NCI-H2107 treated with DMSO at 0.1 percent for 48 hours (cell line): ENCODE measurements around the gene DCTN4.
"Not testable (repeated sequence)": the region's sequence is repeated elsewhere in the genome, so short reads cannot be mapped to it uniquely, and the experiment has no call there.

Source experiments
- DNase-seq: peaks from one replicate; lab custom pipeline; 2025; ENCODE audit not compliant: unreplicated experiment; lab: John Stamatoyannopoulos, UW

DCTN4 gene

GRCh38 chr5:150758531-150759333 lies at the start of gene DCTN4:
Gene DCTN4 (minus strand): TSS chr5:150759017. CDS start chr5:150758993, 24 bp downstream.
- DNase-seq: peak; percentile 95

DNA sequence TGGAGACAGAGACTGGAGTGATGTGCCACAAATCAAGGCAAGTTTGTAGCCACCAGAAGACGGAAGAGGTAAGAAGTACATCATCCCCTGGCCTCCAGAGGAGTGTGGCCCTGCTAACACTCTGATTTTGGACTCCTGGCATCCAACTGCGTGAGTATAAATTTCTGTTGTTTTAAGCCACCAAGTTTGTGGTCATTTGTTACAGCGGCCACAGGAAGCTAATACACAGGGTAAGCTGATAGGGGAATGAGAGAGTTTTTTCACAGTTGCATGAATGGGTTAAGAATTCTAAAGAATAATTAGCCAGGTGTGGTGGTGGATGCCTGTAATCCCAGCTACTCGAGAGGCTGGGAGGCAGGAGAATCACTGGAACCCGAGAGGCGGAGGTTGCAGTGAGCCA lies 45.6 kb upstream of the DCTN4 start:
- no peak for DNase-seq

DNA sequence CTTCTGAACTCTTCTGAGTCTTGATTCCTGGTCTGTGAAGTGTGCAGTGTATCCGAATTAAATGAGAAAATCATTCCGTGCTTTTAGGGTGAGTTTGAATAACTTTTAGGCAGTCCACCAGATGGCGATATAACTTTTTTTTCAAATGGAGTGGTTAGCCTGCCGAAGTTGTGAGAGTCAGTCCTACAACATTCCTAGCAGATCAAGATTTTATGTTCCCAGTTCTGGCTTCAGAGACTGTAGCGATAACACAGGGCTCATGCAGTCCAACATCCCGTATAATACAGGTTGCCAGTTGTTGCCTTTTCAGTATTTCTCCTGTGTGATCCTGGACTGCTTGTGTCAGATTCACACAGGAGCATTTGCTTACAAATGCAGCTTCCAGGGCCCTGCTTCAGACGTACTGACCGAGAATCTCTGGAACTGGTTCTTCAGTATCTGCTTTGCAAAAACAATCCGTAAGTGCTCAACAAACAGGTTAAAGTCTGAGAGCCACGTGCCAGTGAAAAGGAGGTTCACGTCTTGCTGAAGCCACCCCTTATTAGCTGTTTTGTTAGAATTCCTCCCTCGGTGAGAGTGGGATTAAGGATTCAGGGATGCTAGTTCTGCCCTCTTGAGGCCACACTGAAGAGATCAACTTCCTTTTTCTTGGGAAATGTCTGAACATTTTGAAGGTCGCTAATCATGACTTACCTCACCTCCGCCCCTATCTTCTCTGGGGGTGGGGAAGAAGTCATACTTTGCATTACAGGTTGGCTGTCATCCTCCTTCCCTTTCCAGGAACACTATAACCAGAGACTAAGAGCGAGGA lies 42.5 kb upstream of the DCTN4 start:
- peak; percentile 23 for DNase-seq

- DNase-seq: no peak
These were observed 38.6 kb upstream of the DCTN4 start for GRCh38 chr5:150797384-150797783.

GRCh38 chr5:150794927-150795326 lies 36.1 kb upstream of the DCTN4 start:
- DNase-seq: no peak

DNA sequence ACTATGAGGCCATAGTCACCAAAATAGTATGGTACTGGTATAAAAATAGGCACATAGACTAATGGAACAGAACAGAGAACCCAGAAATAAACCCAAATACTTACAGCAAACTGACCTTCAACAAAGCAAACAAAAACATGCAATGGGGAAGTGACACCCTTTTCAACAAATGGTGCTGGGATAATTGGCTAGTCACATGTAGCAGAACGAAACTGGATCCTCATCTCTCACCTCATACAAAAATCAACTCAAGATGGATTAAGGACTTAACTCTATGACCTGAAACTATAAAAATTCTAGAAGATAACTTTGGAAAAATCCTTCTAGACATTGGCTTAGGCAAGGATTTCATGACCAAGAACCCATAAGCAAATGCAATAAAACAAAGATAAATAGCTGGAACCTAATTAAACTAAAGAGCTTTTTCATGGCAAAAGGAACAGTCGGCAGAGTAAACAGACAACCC lies 34.6 kb upstream of the DCTN4 start:
- not testable (repeated sequence) for DNase-seq

- no peak for DNase-seq
These were observed 32.7 kb upstream of the DCTN4 start for GRCh38 chr5:150791536-150791935.

DNA sequence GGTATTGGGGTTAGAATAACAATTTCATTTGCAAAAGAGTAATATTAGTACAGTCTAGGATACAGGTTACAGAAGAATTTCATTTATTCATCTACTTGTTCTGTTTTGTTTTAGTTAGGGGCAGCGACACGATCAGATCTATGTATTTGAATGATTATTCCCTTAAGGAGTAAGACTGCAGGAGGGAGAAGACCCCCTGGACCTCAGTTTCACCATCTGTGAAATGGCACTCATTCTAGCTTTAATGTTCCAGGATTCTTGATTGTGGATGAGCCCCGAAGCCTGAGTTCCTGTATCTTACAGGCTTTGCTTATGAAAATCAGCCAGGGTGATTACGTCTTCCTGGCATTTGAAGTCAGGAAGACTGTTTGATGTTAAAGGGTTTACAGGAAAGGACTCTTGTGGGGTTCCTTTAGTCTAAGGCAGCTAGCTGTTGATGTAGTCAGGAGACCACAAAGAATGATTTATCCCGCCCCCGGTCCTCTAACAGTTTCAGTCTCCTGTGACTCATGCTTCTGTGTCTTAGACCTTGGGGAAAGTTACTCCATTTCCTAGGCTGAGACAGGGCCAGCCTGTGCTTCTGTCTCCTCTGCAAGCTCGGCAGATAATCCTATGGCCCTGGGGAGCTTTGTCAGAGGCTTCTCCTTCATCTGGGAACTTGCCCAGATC lies 31.3 kb upstream of the DCTN4 start:
- no peak for DNase-seq

DNA sequence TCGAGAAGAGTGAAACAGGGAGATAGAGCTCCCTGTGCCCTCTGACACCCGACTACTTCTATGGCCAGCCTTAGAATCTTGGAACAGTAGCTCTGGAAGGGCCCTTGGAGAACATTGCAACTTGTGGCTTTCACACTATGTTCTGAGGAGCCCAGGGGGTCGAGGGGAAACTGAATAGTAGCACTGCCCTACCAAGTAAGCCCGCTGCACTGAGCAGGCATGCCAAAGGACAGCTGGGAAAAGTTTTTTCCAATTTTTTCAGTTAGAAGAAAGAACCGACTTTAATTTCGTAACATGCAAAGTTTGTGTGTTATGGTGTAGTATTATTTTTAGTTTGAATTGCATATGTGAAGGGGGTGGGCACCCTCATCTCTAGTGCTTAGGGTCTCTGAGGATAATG lies 30.6 kb upstream of the DCTN4 start:
- DNase-seq: no peak

DNA sequence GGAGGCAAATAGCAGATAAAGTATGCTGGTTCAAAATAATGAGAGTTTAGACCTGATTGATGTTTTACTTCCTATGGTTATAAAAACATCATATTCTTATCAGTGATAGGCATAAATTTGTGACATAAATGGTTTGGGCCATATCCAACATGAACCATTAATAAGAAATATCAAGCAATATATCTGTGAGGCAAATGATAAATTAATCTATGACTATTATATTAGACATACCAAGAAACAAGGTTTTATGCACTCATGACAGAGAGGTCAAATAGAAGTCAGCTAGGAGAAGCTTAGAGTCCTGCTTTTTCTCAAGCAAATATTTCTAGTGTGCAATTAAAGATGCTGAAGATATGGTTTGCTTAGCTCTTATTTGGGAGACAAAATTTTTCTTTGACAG lies 30.2 kb upstream of the DCTN4 start:
- no peak for DNase-seq

GRCh38 chr5:150787656-150788055 lies 28.8 kb upstream of the DCTN4 start:
- no peak for DNase-seq

GRCh38 chr5:150786876-150787275 lies 28.1 kb upstream of the DCTN4 start:
- no peak for DNase-seq

GRCh38 chr5:150785950-150786349 lies 27.1 kb upstream of the DCTN4 start:
- no peak for DNase-seq

DNA sequence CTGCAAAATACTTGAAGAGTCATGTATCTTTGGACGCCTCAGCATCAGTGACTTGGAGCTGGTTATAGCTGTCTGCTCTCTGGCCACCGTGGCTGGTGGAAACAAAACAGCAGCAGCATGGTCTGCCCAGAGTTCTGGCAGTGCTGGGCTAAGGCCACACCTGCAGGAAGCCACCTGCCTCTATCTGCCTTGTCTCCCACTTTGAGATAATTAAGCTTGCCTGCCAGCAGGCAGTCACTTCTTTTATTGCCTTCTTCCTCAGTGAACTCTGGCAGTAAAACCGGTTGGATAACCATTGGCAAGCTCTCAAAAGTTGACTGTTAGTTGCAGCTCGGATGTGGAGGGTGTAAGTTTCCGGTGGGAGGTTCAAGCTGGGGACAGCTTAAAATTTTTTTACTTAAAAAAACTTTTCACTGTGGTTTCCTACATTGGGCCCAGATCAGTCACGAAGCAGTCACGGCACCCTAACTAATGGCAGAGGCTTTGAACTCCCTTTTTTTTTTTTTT lies 24.7 kb upstream of the DCTN4 start:
- DNase-seq: no peak

GRCh38 chr5:150782850-150783249 lies 24.0 kb upstream of the DCTN4 start:
- DNase-seq: no peak

- no peak for DNase-seq
These were observed 23.1 kb upstream of the DCTN4 start for GRCh38 chr5:150781706-150782614.

- DNase-seq: no peak
These were observed 22.0 kb upstream of the DCTN4 start for GRCh38 chr5:150780816-150781221.

DNA sequence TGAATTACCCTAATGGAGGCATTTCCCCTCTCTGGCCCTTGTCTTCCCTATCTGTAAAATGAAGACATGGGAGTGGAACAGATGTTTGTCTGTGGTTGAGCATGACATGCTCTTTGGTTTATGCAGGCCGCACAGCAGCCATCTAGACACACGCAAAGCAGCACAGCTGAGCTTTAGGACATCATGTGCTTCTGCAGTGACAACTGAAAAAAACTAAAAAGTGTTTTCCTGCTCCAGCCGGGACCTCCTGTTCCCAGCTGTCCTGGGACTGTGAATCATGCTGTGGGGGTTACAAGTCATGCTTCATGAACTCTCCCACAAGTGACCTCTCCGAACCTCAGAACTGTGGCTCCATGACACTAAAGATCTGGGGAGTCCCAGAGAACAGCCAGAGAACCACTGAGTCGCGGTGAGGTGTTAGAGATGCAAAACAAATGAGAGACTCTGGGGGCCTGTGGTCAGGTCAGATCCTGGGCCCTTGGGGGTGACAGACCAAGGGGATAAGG lies 21.4 kb upstream of the DCTN4 start:
- DNase-seq: no peak

DNA sequence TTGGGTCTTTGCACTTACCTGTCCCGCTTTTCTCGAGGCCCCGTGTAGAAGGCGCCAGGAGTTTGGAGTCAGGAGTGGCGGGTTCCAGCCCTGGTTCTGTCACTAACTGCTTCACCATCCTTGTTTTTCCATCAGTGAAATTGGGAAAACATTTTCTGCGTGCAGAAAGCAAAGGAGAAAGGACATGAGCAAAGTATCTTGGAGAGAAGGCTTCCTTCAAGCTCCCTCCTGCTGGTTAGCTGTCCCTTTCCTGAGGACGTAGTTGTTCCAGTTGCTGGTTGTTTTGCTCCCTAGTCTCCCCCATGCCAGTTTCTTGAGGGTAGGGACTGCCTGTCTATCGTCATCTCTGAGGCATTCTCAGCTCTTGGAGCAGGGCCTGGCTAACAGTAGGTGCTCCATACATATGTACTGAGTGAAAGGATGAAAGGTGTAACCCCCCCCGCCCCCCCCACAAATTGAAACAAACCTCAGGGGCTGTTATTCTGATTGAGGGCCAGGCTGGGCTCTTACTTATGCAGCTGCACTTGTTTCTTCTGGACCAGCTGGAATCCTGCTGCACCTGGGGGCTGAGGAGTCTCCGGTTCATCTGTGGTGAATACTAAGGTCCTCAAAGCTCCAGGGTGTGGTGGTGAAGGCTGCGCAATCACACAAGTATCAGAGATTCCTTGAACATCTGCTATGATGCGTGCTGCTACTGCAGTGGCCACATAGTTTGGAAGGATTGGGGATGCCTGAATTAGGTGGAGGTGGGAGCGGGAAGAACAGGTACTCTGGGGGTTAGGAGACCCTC lies 20.8 kb upstream of the DCTN4 start:
- DNase-seq: no peak
